Liver (tissue), 9 donors: Measurements from ENCODE around the gene HPS6. TPM values are rescaled to one million over a fixed set of nuclear protein-coding genes. Genes with fewer than 3 reads are reported as not detected.

Source experiments
- DNase-seq: peaks from one replicate; pipeline ENCODE4 v3.0.0-alpha.2; 2017; ENCODE audit warnings: low spot score
- H3K27ac ChIP-seq, 2 donors: one replicate each; pipeline ENCODE4 v1.7.0; 2013; ENCODE audit warnings: inconsistent platforms in 2 of 2, low read length in 2 of 2, control low read depth in 1 of 2, low read depth in 1 of 2, mild to moderate bottlenecking in 1 of 2
- H3K27me3 ChIP-seq, 4 donors: one replicate each; pipeline versions ENCODE4 v1.6.1 to v1.7.0; 2013; ENCODE audit warnings: low read length in 3 of 4, inconsistent platforms in 1 of 4, mild to moderate bottlenecking in 1 of 4, moderate library complexity in 1 of 4; ENCODE audit not compliant: control insufficient read depth in 4 of 4, insufficient read depth in 4 of 4
- H3K36me3 ChIP-seq, 4 donors: one replicate each; pipeline versions ENCODE4 v1.6.1 to v1.7.0; 2013; ENCODE audit warnings: low read length in 3 of 4, mild to moderate bottlenecking in 3 of 4, low read depth in 1 of 4, moderate library complexity in 1 of 4; ENCODE audit not compliant: control insufficient read depth in 4 of 4, insufficient read depth in 3 of 4
- H3K4me1 ChIP-seq, 4 donors: one replicate each; pipeline versions ENCODE4 v1.6.1 to v1.7.0; 2013; ENCODE audit warnings: low read length in 3 of 4, mild to moderate bottlenecking in 3 of 4, moderate library complexity in 1 of 4; ENCODE audit not compliant: control insufficient read depth in 4 of 4, insufficient read depth in 4 of 4
- H3K4me3 ChIP-seq, 3 donors: one replicate each; pipeline versions ENCODE4 v1.6.1 to v1.7.0; 2013; ENCODE audit warnings: low read length in 3 of 3, control low read depth in 1 of 3, low read depth in 1 of 3, mild to moderate bottlenecking in 1 of 3
- H3K9ac ChIP-seq, 2 donors: one replicate each; pipeline ENCODE4 v1.7.0; 2013; ENCODE audit warnings: low read length in 2 of 2, mild to moderate bottlenecking in 2 of 2, moderate library complexity in 2 of 2, control low read depth in 1 of 2, low read depth in 1 of 2
- H3K9me3 ChIP-seq, 4 donors: one replicate each; pipeline versions ENCODE4 v1.6.1 to v1.7.0; 2013; ENCODE audit warnings: low read length in 3 of 4; ENCODE audit not compliant: control insufficient read depth in 4 of 4
- EGR1 ChIP-seq, 2 donors: IDR thresholded peaks; 2 replicates each; pipeline ENCODE4 v1.6.1; 2016 to 2018; ENCODE audit warnings: antibody characterized with exemption in 2 of 2, low read depth in 2 of 2
- FOXA1 ChIP-seq: IDR thresholded peaks from 2 replicates; pipeline ENCODE4 v1.6.1; 2016; ENCODE audit warnings: antibody characterized with exemption
- FOXA2 ChIP-seq: IDR thresholded peaks from 2 replicates; pipeline ENCODE4 v1.6.1; 2016; ENCODE audit warnings: antibody characterized with exemption
- GABPA ChIP-seq, 2 donors: IDR thresholded peaks in 1 of 2; conservative IDR thresholded peaks in 1 of 2; 2 replicates each; pipeline ENCODE4 v1.6.1; 2016; ENCODE audit warnings: antibody characterized with exemption in 2 of 2, mild to moderate bottlenecking in 1 of 2, moderate library complexity in 1 of 2
- HNF4G ChIP-seq: IDR thresholded peaks from 2 replicates; pipeline ENCODE4 v1.6.1; 2016; ENCODE audit warnings: antibody characterized with exemption
- JUND ChIP-seq, 2 donors: IDR thresholded peaks; 2 replicates each; pipeline ENCODE4 v1.6.1; 2016; ENCODE audit warnings: antibody characterized with exemption in 2 of 2
- MAX ChIP-seq: IDR thresholded peaks from 2 replicates; pipeline ENCODE4 v1.6.1; 2016; ENCODE audit warnings: antibody characterized with exemption
- NR2F2 ChIP-seq: IDR thresholded peaks from 2 replicates; pipeline ENCODE4 v1.6.1; 2016; ENCODE audit warnings: antibody characterized with exemption
- RAD21 ChIP-seq, 2 donors: IDR thresholded peaks; 2 replicates each; pipeline ENCODE4 v1.6.1; 2016; ENCODE audit warnings: antibody characterized with exemption in 2 of 2, mild to moderate bottlenecking in 2 of 2
- RXRA ChIP-seq, 2 donors: IDR thresholded peaks; 2 replicates each; pipeline ENCODE4 v1.6.1; 2017 to 2018; ENCODE audit warnings: antibody characterized with exemption in 2 of 2, mild to moderate bottlenecking in 1 of 2
- SP1 ChIP-seq: IDR thresholded peaks from 2 replicates; pipeline ENCODE4 v1.6.1; 2018; ENCODE audit warnings: antibody characterized with exemption, mild to moderate bottlenecking
- TAF1 ChIP-seq: conservative IDR thresholded peaks from 2 replicates; pipeline ENCODE4 v1.6.1; 2016; ENCODE audit warnings: antibody characterized with exemption, mild to moderate bottlenecking
- YY1 ChIP-seq: IDR thresholded peaks from 2 replicates; pipeline ENCODE4 v1.6.1; 2016; ENCODE audit warnings: antibody characterized with exemption, mild to moderate bottlenecking
- WGBS: extraction: QIAGEN DNeasy Blood & Tissue Kit; methylation state at CpG from one replicate; pipeline ENCODE4 v1.1.7; 2013; 5-methylcytosine and 5-hydroxymethylcytosine counted together
- polyA plus RNA-seq, 2 donors: library from polyadenylated mRNA; stranded (reverse) in 1 of 2; unstranded in 1 of 2; fragments of 200-250 nt in 1 of 2; fragments of >200 nt in 1 of 2; fragmentation: Nextera tagmentation in 1 of 2; extraction: Ambion mirVana in 1 of 2; gene quantifications; one replicate each; pipeline versions ENCODE4 v1.2.1 to v1.2.3, GENCODE V29; 2013 to 2015
- total RNA-seq, 2 donors: library from RNA; depleted of rRNA; stranded (reverse); fragments of >200 nt; gene quantifications; one replicate each; pipeline ENCODE4 v1.2.3, GENCODE V29; 2014
- TF ChIP-seq, protein P1 (sequence below): IDR thresholded peaks from 2 replicates; pipeline ENCODE4 v1.6.1; 2016; ENCODE audit warnings: antibody characterized with exemption
- TF ChIP-seq, protein P2 (sequence below): fragments of 150-350 bp; IDR thresholded peaks from 2 replicates; pipeline ENCODE4 v1.5.1; 2017; ENCODE audit warnings: improper control_type of control experiment, low read depth, low read length; ENCODE audit not compliant: missing input control
- TF ChIP-seq, protein P3 (sequence below): IDR thresholded peaks from 2 replicates; pipeline ENCODE4 v1.6.1; 2016; ENCODE audit warnings: antibody characterized with exemption, mild to moderate bottlenecking
- donor health status: healthy.
- donor health status: healthy.
- donor health status: healthy.
- donor health status: healthy.
- donor health status: healthy.

HPS6 gene
- total and polyA plus RNA-seq, 4 donors = 2.5 to 13.7 (median 10.0) TPM

GRCh38 chr10:102059987-102060386 lies 5.2 kb upstream of the HPS6 start:
- no peak overlapping the region for H3K9ac ChIP-seq
- H3K4me3 ChIP-seq = no peak overlapping the region
- no peaks in the 10 kb centered on the region for H3K27me3 ChIP-seq
- peaks cover 0 to 5% (median 1%) of the 10 kb centered on the region in 4 donors for H3K4me1 ChIP-seq
- no peaks in the 10 kb centered on the region for H3K9me3 ChIP-seq
- no peak for TF ChIP-seq GABPA (IDR thresholded peaks at IDR 0.05 in 1 of 2, conservative IDR thresholded peaks at IDR 0.05 in 1 of 2)
- no peak for TF ChIP-seq TAF1
- TF ChIP-seq RXRA (IDR thresholded peaks at IDR 0.05) = no peak
- TF ChIP-seq FOXA2 = no peak
- TF ChIP-seq, protein P1, sequence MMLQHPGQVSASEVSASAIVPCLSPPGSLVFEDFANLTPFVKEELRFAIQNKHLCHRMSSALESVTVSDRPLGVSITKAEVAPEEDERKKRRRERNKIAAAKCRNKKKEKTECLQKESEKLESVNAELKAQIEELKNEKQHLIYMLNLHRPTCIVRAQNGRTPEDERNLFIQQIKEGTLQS = no peak
- no peak for TF ChIP-seq MAX
- no peak for TF ChIP-seq YY1
- no peak for TF ChIP-seq SP1
- TF ChIP-seq FOXA1 = no peak
- TF ChIP-seq HNF4G = no peak
- TF ChIP-seq, protein P2, sequence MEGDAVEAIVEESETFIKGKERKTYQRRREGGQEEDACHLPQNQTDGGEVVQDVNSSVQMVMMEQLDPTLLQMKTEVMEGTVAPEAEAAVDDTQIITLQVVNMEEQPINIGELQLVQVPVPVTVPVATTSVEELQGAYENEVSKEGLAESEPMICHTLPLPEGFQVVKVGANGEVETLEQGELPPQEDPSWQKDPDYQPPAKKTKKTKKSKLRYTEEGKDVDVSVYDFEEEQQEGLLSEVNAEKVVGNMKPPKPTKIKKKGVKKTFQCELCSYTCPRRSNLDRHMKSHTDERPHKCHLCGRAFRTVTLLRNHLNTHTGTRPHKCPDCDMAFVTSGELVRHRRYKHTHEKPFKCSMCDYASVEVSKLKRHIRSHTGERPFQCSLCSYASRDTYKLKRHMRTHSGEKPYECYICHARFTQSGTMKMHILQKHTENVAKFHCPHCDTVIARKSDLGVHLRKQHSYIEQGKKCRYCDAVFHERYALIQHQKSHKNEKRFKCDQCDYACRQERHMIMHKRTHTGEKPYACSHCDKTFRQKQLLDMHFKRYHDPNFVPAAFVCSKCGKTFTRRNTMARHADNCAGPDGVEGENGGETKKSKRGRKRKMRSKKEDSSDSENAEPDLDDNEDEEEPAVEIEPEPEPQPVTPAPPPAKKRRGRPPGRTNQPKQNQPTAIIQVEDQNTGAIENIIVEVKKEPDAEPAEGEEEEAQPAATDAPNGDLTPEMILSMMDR = no peak
- no peak for TF ChIP-seq RAD21 (IDR thresholded peaks at IDR 0.05)
- TF ChIP-seq EGR1 (IDR thresholded peaks at IDR 0.05; ENCODE audit: low read depth in 2 of 2) = no peak
- TF ChIP-seq NR2F2 = no peak
- DNase-seq = no peak
- H3K27ac ChIP-seq = no peak overlapping the region
- no peaks in the 10 kb centered on the region for H3K36me3 ChIP-seq

- Histone ChIP-seq H3K4me3 (peak overlapping the region in 1 of 3 donors; percentile 97), H3K27ac (peak overlapping the region; percentile 5 to 80), H3K27me3 (no peaks in the 10 kb centered on the region), H3K4me1 (peaks cover 11 to 22% (median 15%) of the 10 kb centered on the region in 4 donors), H3K36me3 (peaks cover 0 to 2% (median 0%) of the 10 kb centered on the region in 4 donors), H3K9me3 (no peaks in the 10 kb centered on the region), H3K9ac (no peak overlapping the region)
- WGBS = 85% methylated on average over 2 of the region's 2 CpGs
- no peak for DNase-seq
- TF ChIP-seq YY1 = no peak
- no peak for TF ChIP-seq EGR1 (IDR thresholded peaks at IDR 0.05; ENCODE audit: low read depth in 2 of 2)
- no peak for TF ChIP-seq JUND (IDR thresholded peaks at IDR 0.05)
- TF ChIP-seq, protein P3, sequence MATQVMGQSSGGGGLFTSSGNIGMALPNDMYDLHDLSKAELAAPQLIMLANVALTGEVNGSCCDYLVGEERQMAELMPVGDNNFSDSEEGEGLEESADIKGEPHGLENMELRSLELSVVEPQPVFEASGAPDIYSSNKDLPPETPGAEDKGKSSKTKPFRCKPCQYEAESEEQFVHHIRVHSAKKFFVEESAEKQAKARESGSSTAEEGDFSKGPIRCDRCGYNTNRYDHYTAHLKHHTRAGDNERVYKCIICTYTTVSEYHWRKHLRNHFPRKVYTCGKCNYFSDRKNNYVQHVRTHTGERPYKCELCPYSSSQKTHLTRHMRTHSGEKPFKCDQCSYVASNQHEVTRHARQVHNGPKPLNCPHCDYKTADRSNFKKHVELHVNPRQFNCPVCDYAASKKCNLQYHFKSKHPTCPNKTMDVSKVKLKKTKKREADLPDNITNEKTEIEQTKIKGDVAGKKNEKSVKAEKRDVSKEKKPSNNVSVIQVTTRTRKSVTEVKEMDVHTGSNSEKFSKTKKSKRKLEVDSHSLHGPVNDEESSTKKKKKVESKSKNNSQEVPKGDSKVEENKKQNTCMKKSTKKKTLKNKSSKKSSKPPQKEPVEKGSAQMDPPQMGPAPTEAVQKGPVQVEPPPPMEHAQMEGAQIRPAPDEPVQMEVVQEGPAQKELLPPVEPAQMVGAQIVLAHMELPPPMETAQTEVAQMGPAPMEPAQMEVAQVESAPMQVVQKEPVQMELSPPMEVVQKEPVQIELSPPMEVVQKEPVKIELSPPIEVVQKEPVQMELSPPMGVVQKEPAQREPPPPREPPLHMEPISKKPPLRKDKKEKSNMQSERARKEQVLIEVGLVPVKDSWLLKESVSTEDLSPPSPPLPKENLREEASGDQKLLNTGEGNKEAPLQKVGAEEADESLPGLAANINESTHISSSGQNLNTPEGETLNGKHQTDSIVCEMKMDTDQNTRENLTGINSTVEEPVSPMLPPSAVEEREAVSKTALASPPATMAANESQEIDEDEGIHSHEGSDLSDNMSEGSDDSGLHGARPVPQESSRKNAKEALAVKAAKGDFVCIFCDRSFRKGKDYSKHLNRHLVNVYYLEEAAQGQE = no peak
Observed at GRCh38 chr10:102064503-102064867, 664 bp upstream of the HPS6 start.
